Lower leg skin (tissue), 3 donors: ENCODE measurements around the gene ARHGAP28.

Experiments
- CTCF ChIP-seq, 3 donors: fragments of 450-650 bp; IDR thresholded peaks; one replicate each; pipeline ENCODE4 v1.5.1; 2016; ENCODE audit warnings: antibody characterized with exemption in 3 of 3, mild to moderate bottlenecking in 3 of 3, moderate library complexity in 2 of 3
- POLR2A ChIP-seq, 2 donors: fragments of 450-650 bp; IDR thresholded peaks; one replicate each; pipeline ENCODE4 v1.6.1; 2016 to 2017; ENCODE audit warnings: antibody characterized with exemption in 2 of 2, mild to moderate bottlenecking in 1 of 2, moderate library complexity in 1 of 2

- TF ChIP-seq CTCF (IDR thresholded peaks at IDR 0.05) = no peak
- no peak for TF ChIP-seq POLR2A (IDR thresholded peaks at IDR 0.05)
These were observed 64.5 kb downstream of the ARHGAP28 start for GRCh38 chr18:6793986-6794385.
